DOHH2 (cell line): Measurements from ENCODE around the gene GPR160.

Source experiments
- H3F3A ChIP-seq: fragments of 200-600 bp; sonication (generic), shearing (Covaris generic); 2 replicates; pipeline ENCODE4 v1.6.0; 2016; ENCODE audit warnings: antibody characterized with exemption, mild to moderate bottlenecking; ENCODE audit not compliant: control insufficient read depth, insufficient read depth
- H3K27ac ChIP-seq: fragments of 200-600 bp; sonication (generic); 2 replicates; pipeline ENCODE4 v1.5.1; 2014; ENCODE audit warnings: low read depth, mild to moderate bottlenecking, low read length, moderate library complexity
- H3K27me3 ChIP-seq: fragments of 200-600 bp; sonication (generic); 2 replicates; pipeline ENCODE4 v1.6.1; 2014; ENCODE audit warnings: mild to moderate bottlenecking, low read length, mixed read lengths; ENCODE audit not compliant: control insufficient read depth
- H3K36me3 ChIP-seq: fragments of 200-600 bp; sonication (generic); 2 replicates; pipeline ENCODE4 v1.6.1; 2014; ENCODE audit warnings: mild to moderate bottlenecking, low read length, moderate library complexity, mixed read lengths; ENCODE audit not compliant: control insufficient read depth
- H3K4me1 ChIP-seq: fragments of 200-600 bp; sonication (generic); 2 replicates; pipeline ENCODE4 v1.6.1; 2014; ENCODE audit warnings: mild to moderate bottlenecking, low read length, mixed read lengths; ENCODE audit not compliant: control insufficient read depth
- H3K4me2 ChIP-seq: fragments of 200-600 bp; sonication (generic); 2 replicates; pipeline ENCODE4 v1.6.0; 2014; ENCODE audit warnings: mild to moderate bottlenecking, low read length, moderate library complexity
- H3K4me3 ChIP-seq: fragments of 200-600 bp; sonication (generic); 2 replicates; pipeline ENCODE4 v1.5.1; 2014; ENCODE audit warnings: mild to moderate bottlenecking, low read length, mixed read lengths
- H3K79me2 ChIP-seq: fragments of 200-600 bp; sonication (generic); 2 replicates; pipeline ENCODE4 v1.6.1; 2014; ENCODE audit warnings: mild to moderate bottlenecking, low read length, mixed read lengths; ENCODE audit not compliant: control insufficient read depth
- H3K9me2 ChIP-seq: fragments of 200-600 bp; sonication (generic); replicated peaks from 2 replicates; pipeline ENCODE4 v1.6.1; 2014; ENCODE audit warnings: mild to moderate bottlenecking, low read length, mixed read lengths; ENCODE audit not compliant: control insufficient read depth
- H3K9me3 ChIP-seq: fragments of 200-600 bp; sonication (generic); 2 replicates; pipeline ENCODE4 v1.6.1; 2014; ENCODE audit warnings: antibody characterized with exemption, low read length, mixed read lengths; ENCODE audit not compliant: control insufficient read depth, insufficient read depth
- H4K20me1 ChIP-seq: fragments of 200-600 bp; sonication (generic); 2 replicates; pipeline ENCODE4 v1.6.0; 2014; ENCODE audit warnings: low read depth, mild to moderate bottlenecking, antibody characterized with exemption, low read length, moderate library complexity; ENCODE audit not compliant: control insufficient read depth, insufficient read depth
- EZH2phosphoT487 ChIP-seq: fragments of 200-600 bp; sonication (generic); IDR thresholded peaks from 2 replicates; pipeline ENCODE4 v1.6.1; 2017; ENCODE audit warnings: borderline replicate concordance, mild to moderate bottlenecking, antibody characterized with exemption, low read length, moderate library complexity, mixed read lengths
- TF ChIP-seq, protein P1 (sequence below): fragments of 200-600 bp; sonication (generic); IDR thresholded peaks from one replicate; pipeline ENCODE4 v1.5.1; 2014; ENCODE audit warnings: antibody characterized with exemption, mild to moderate bottlenecking, low read depth, low read length; ENCODE audit not compliant: poor library complexity, severe bottlenecking

GPR160 gene

DNA sequence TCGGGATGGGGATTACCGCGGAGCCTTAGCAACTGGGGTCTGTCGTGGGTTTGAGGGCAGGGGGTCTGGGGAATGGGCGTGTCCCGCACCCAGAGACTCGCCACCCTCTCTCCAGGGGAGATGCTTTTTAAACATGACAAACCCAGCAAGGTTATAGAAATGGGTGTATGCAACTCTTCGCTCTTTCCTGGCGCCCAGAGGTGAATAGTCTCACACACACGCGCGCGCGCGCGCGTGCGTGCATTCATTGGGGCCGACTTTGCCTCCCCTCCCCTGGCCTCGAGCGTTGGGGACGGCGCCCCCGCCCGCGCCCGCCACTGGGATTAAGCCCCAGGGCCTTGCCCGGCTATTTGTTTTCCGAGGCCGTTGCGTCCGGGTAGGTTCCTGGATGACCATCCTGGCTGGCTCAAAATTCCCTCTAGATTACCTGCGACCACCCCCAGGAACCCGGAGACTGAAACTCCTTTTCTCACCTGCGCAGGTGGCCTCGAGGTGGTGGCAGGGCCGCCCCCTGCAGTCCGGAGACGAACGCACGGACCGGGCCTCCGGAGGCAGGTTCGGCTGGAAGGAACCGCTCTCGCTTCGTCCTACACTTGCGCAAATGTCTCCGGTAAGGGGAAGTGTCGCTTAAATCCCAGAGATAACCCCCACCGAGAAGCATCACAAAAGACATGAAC lies 777 bp downstream of the GPR160 start:
- no peak overlapping the region for H3K27ac ChIP-seq
- H3K36me3 ChIP-seq, result no peaks in the 10 kb centered on the region
- no peaks in the 10 kb centered on the region for H3K79me2 ChIP-seq
- H3K4me1 ChIP-seq, result peaks cover 16% of the 10 kb centered on the region
- H3K4me3 ChIP-seq, result peak overlapping the region; percentile 74
- no peaks in the 10 kb centered on the region for H3K9me2 ChIP-seq
- no peaks in the 10 kb centered on the region for H3K27me3 ChIP-seq
- peaks cover 9% of the 10 kb centered on the region; the same call in 1 of the 2 replicates for H3F3A ChIP-seq
- TF ChIP-seq, protein P1, sequence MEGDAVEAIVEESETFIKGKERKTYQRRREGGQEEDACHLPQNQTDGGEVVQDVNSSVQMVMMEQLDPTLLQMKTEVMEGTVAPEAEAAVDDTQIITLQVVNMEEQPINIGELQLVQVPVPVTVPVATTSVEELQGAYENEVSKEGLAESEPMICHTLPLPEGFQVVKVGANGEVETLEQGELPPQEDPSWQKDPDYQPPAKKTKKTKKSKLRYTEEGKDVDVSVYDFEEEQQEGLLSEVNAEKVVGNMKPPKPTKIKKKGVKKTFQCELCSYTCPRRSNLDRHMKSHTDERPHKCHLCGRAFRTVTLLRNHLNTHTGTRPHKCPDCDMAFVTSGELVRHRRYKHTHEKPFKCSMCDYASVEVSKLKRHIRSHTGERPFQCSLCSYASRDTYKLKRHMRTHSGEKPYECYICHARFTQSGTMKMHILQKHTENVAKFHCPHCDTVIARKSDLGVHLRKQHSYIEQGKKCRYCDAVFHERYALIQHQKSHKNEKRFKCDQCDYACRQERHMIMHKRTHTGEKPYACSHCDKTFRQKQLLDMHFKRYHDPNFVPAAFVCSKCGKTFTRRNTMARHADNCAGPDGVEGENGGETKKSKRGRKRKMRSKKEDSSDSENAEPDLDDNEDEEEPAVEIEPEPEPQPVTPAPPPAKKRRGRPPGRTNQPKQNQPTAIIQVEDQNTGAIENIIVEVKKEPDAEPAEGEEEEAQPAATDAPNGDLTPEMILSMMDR, result peak; percentile 60
- no peak for TF ChIP-seq EZH2phosphoT487
- H3K9me3 ChIP-seq, result no peaks in the 10 kb centered on the region
- peak overlapping the region; percentile 63 for H3K4me2 ChIP-seq
- H4K20me1 ChIP-seq, result no peaks in the 10 kb centered on the region

DNA sequence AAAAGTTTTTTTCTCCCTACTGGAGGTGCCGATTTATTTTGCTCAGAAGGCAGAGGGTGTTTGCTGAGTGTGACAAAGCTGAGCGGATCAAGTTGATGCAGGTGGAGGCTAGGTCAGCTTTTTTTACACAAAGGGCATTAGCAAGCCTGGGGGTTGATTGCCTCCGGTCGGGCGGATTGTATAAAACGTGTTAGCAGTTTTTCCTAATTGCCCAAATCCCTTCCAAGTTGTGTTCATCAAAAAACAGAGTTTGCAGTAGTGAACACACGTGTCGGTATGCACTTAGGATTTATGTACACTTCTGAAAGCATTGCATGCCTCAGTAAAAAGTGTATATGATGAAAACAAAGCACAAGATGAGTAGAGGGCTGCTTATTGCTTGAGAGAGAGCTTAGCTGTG lies 2.6 kb downstream of the GPR160 start:
- H3K36me3 ChIP-seq, result 0 out of 2 replicates have a peak, but pooled peaks cover 4% of the 10 kb centered on the region
- H3F3A ChIP-seq, result peaks cover 9% of the 10 kb centered on the region; the same call in 1 of the 2 replicates
- peaks cover 27% of the 10 kb centered on the region for H3K4me1 ChIP-seq
- H3K27me3 ChIP-seq, result no peaks in the 10 kb centered on the region
- H3K9me3 ChIP-seq, result no peaks in the 10 kb centered on the region
- H4K20me1 ChIP-seq, result no peaks in the 10 kb centered on the region
- H3K79me2 ChIP-seq, result no peaks in the 10 kb centered on the region
- no peak for TF ChIP-seq EZH2phosphoT487
- TF ChIP-seq, protein P1, result no peak
- H3K4me2 ChIP-seq, result no peak overlapping the region
- H3K4me3 ChIP-seq, result no peak overlapping the region
- H3K9me2 ChIP-seq, result no peaks in the 10 kb centered on the region
- H3K27ac ChIP-seq, result no peak overlapping the region

DNA sequence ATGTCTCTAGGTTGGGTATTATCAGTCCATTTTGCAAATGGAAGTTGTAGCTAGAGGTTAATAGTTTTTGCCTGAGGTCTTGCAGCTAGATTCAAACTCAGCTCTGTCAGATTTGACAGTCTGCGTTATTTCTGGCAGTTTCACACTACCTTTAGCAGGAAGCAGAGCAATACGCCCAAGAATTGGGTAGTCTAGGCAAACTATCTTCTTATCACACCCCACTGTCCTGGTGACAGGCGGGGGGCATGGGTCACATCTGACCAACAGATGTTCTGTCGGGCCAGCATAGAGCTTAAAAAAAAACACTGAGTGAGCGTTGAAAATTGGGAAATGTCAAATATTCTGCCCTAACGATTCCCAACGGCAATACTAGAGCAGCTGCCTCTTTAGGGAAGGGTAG lies 5.7 kb downstream of the GPR160 start:
- Histone ChIP-seq H3K79me2 (no peaks in the 10 kb centered on the region; the same call in 1 of the 2 replicates), H3K4me3 (no peak overlapping the region)
- TF ChIP-seq, protein P1, result no peak
- TF ChIP-seq EZH2phosphoT487, result no peak

More for the DNA sequence above, 5.7 kb downstream of the GPR160 start:
- Histone ChIP-seq H4K20me1 (no peaks in the 10 kb centered on the region; the same call in 1 of the 2 replicates), H3K27ac (no peak overlapping the region), H3K9me3 (no peaks in the 10 kb centered on the region), H3F3A (peaks cover 9% of the 10 kb centered on the region; the same call in 1 of the 2 replicates), H3K4me1 (peaks cover 30% of the 10 kb centered on the region), H3K4me2 (no peak overlapping the region), H3K27me3 (no peaks in the 10 kb centered on the region), H3K36me3 (peaks cover 7% of the 10 kb centered on the region; the same call in 1 of the 2 replicates), H3K9me2 (no peaks in the 10 kb centered on the region)
